HG03103 (cell line): ENCODE results near the gene TMEM87B.
"Not testable (repeated sequence)": the region's sequence is repeated elsewhere in the genome, so short reads cannot be mapped to it uniquely, and the experiment has no call there.

Source experiments
- ATAC-seq: cut with Tn5 transposase; IDR thresholded peaks from one replicate; pipeline ENCODE4 v1.9.1; 2021; ENCODE audit warnings: low read depth; ENCODE audit not compliant: unreplicated experiment

Gene TMEM87B

GRCh38 chr2:112032689-112033465 is 22.2 kb upstream of the TMEM87B start:
- ATAC-seq, result no peak

GRCh38 chr2:112033600-112033999 is 21.5 kb upstream of the TMEM87B start:
- no peak for ATAC-seq

- no peak for ATAC-seq
Measured at GRCh38 chr2:112034924-112035323, 20.1 kb upstream of the TMEM87B start.

- no peak for ATAC-seq
Measured at GRCh38 chr2:112035786-112036185, 19.3 kb upstream of the TMEM87B start.

- not testable (repeated sequence) for ATAC-seq
Measured at GRCh38 chr2:112039556-112039955, 15.5 kb upstream of the TMEM87B start.

GRCh38 chr2:112040066-112040465 is 15.0 kb upstream of the TMEM87B start:
- not testable (repeated sequence) for ATAC-seq

- ATAC-seq, result not testable (repeated sequence)
Measured at GRCh38 chr2:112041460-112041859, 13.6 kb upstream of the TMEM87B start.

GRCh38 chr2:112045446-112046014 is 9.5 kb upstream of the TMEM87B start:
- no peak for ATAC-seq

- ATAC-seq, result no peak
Measured at GRCh38 chr2:112046231-112046630, 8.8 kb upstream of the TMEM87B start.

- no peak for ATAC-seq
Measured at GRCh38 chr2:112047537-112048235, 7.4 kb upstream of the TMEM87B start.

GRCh38 chr2:112048236-112048592 is 6.9 kb upstream of the TMEM87B start:
- no peak for ATAC-seq

GRCh38 chr2:112048887-112049286 is 6.2 kb upstream of the TMEM87B start:
- ATAC-seq, result no peak

GRCh38 chr2:112050316-112050715 is 4.8 kb upstream of the TMEM87B start:
- ATAC-seq, result no peak

- peak; percentile 49 for ATAC-seq
Measured at GRCh38 chr2:112053917-112054846, 887 bp upstream of the TMEM87B start.

GRCh38 chr2:112055730-112056625 is 909 bp downstream of the TMEM87B start:
- no peak for ATAC-seq

- no peak for ATAC-seq
Measured at GRCh38 chr2:112056626-112056987, 1.5 kb downstream of the TMEM87B start.

- no peak for ATAC-seq
Measured at GRCh38 chr2:112059671-112060070, 4.6 kb downstream of the TMEM87B start.

- ATAC-seq, result no peak
Measured at GRCh38 chr2:112061299-112061698, 6.2 kb downstream of the TMEM87B start.

- ATAC-seq, result no peak
Measured at GRCh38 chr2:112061840-112062239, 6.8 kb downstream of the TMEM87B start.

- no peak for ATAC-seq
Measured at GRCh38 chr2:112062894-112063293, 7.8 kb downstream of the TMEM87B start.
